ENCODE measurements around the gene CYSTM1.

The CYSTM1 gene

GRCh38 chr5:140244525-140245025 is 69.6 kb downstream of the CYSTM1 start (continued):
- TF ChIP-seq REST (tag by site-specific recombination; IDR thresholded peaks at IDR 0.05) (no peak), ZNF768 (tag by site-specific recombination; IDR thresholded peaks at IDR 0.05) (no peak), ZNF354C (tag by site-specific recombination; IDR thresholded peaks at IDR 0.05; ENCODE audit: borderline replicate concordance, low read depth) (no peak), ZNF76 (tag by site-specific recombination; IDR thresholded peaks at IDR 0.05; ENCODE audit: borderline replicate concordance, low read depth) (peak; percentile 51; the same call in 1 of the 2 replicates), ZNF529 (tag by site-specific recombination; IDR thresholded peaks at IDR 0.05; ENCODE audit: insufficient replicate concordance) (no peak), ZNF555 (tag by site-specific recombination; conservative IDR thresholded peaks at IDR 0.05) (no peak), TRIM28 (IDR thresholded peaks at IDR 0.05; ENCODE audit: borderline replicate concordance, low read length) (no peak), ZNF19 (tag by site-specific recombination; IDR thresholded peaks at IDR 0.05; ENCODE audit: low read depth) (no peak), ZNF202 (tag by site-specific recombination; IDR thresholded peaks at IDR 0.05; ENCODE audit: borderline replicate concordance) (no peak), ZNF366 (tag by site-specific recombination; conservative IDR thresholded peaks at IDR 0.05) (no peak), ZNF449 (tag by site-specific recombination; IDR thresholded peaks at IDR 0.05) (peak; percentile 89), ZNF24 (tag by site-specific recombination; IDR thresholded peaks at IDR 0.05) (0 out of 2 replicates have a peak, but pooled peaks have one; percentile 26), KLF1 (tag by site-specific recombination; IDR thresholded peaks at IDR 0.05) (peak; percentile 46; the same call in 1 of the 2 replicates), ZNF610 (tag by site-specific recombination; IDR thresholded peaks at IDR 0.05; ENCODE audit: borderline replicate concordance) (0 out of 2 replicates have a peak, but pooled peaks have one; percentile 18), ZEB2 (tag by site-specific recombination; IDR thresholded peaks at IDR 0.05) (peak; percentile 56; the same call in 1 of the 2 replicates), SP7 (tag by site-specific recombination; IDR thresholded peaks at IDR 0.05) (peak; percentile 64; the same call in 1 of the 2 replicates), ZBTB8A (tag by site-specific recombination; IDR thresholded peaks at IDR 0.05) (0 out of 2 replicates have a peak, but pooled peaks have one; percentile 39), PRDM2 (tag by site-specific recombination; IDR thresholded peaks at IDR 0.05; ENCODE audit: borderline replicate concordance) (no peak), ZNF501 (tag by site-specific recombination; IDR thresholded peaks at IDR 0.05) (peak; percentile 86), ZNF133 (tag by site-specific recombination; IDR thresholded peaks at IDR 0.05) (no peak), YY2 (tag by site-specific recombination; IDR thresholded peaks at IDR 0.05) (peak; percentile 31; the same call in 1 of the 2 replicates), ZFP69B (tag by site-specific recombination; IDR thresholded peaks at IDR 0.05) (0 out of 2 replicates have a peak, but pooled peaks have one; percentile 30), BCL6B (tag by site-specific recombination; IDR thresholded peaks at IDR 0.05) (no peak), ZBTB10 (tag by site-specific recombination; IDR thresholded peaks at IDR 0.05) (0 out of 2 replicates have a peak, but pooled peaks have one; percentile 46), ZNF350 (tag by site-specific recombination; IDR thresholded peaks at IDR 0.05) (no peak)
